ENCODE measurements around the gene TMTC2. TPM values are rescaled to one million over a fixed set of nuclear protein-coding genes. Genes with fewer than 3 reads are reported as not detected.

TMTC2 gene
- total and polyA plus RNA-seq, 12 donors: 1.6 to 4.4 (median 2.7) TPM

DNA sequence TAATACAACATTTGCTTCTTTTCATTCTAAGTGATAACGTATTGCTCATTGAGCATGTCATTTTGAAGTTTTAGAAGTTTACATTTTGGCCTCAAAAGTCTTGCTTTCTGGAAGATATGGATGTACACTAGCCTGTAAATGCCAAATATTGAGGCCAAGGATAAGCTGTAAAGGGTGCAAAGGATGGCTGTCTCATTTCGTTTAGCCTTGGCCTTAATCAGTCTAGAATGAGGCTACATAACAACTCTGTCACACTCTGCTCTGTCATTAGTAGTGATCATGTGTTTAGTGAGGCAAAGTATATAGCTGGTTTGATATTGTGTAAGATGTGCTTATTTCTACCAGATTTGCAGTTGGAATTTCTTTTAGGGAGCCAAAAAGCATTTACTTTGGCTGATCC lies 344.5 kb downstream of the TMTC2 start:
- H3K27ac ChIP-seq: no peak overlapping the region
- 40 to 64% (median 51%) methylated on average over 2 of the region's 2 CpGs for WGBS, 4 donors

DNA sequence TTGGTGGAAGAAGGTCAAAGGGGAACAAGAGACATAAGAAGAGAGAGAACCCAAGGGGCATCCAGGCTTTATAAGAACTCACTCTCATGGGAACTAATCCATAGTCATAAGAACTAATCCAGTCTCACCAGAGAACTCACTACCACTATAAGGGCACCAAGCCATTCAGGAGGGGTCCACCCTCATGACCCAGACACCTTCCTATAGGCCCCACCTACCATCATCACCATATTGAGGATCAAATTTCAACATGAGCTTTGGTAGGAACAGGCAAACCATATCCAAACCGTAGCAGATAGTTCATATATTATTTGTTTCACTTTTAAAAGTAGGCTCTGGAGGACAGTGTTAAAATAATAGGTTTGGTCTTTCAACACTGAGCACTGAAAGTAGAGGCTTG lies 350.1 kb downstream of the TMTC2 start:
- intact Hi-C loops (cut with DNase I): no loop called here
- Histone ChIP-seq H3K36me3 (replicated peaks in 1 of 2) (no peaks in the 10 kb centered on the region), H3K9me3 (replicated peaks in 1 of 3) (no peaks in the 10 kb centered on the region), H3K27me3 (no peaks in the 10 kb centered on the region), H3K4me3 (no peak overlapping the region), H3K27ac (no peak overlapping the region), H3K4me1 (replicated peaks in 1 of 2) (no peaks in the 10 kb centered on the region)
- 78 to 96% (median 84%) methylated on average over 1 of the region's 1 CpG for WGBS, 4 donors
- DNase-seq: no peak
- TF ChIP-seq, protein P1, sequence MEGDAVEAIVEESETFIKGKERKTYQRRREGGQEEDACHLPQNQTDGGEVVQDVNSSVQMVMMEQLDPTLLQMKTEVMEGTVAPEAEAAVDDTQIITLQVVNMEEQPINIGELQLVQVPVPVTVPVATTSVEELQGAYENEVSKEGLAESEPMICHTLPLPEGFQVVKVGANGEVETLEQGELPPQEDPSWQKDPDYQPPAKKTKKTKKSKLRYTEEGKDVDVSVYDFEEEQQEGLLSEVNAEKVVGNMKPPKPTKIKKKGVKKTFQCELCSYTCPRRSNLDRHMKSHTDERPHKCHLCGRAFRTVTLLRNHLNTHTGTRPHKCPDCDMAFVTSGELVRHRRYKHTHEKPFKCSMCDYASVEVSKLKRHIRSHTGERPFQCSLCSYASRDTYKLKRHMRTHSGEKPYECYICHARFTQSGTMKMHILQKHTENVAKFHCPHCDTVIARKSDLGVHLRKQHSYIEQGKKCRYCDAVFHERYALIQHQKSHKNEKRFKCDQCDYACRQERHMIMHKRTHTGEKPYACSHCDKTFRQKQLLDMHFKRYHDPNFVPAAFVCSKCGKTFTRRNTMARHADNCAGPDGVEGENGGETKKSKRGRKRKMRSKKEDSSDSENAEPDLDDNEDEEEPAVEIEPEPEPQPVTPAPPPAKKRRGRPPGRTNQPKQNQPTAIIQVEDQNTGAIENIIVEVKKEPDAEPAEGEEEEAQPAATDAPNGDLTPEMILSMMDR (IDR thresholded peaks at IDR 0.05): no peak
- TF ChIP-seq POLR2A (IDR thresholded peaks at IDR 0.05): no peak

More for the DNA sequence above, 344.5 kb downstream of the TMTC2 start:
- DNase-seq: no peak
- no peak overlapping the region for H3K4me3 ChIP-seq
- H3K9me3 ChIP-seq (replicated peaks in 1 of 3): no peaks in the 10 kb centered on the region
- no peaks in the 10 kb centered on the region for H3K27me3 ChIP-seq
- intact Hi-C loops (cut with DNase I): no loop called here
- H3K36me3 ChIP-seq (replicated peaks in 1 of 2): no peaks in the 10 kb centered on the region
- peaks cover 0 to 11% of the 10 kb centered on the region in 2 donors for H3K4me1 ChIP-seq (replicated peaks in 1 of 2)
- TF ChIP-seq, protein P1 (IDR thresholded peaks at IDR 0.05): no peak
- no peak for TF ChIP-seq POLR2A (IDR thresholded peaks at IDR 0.05)

DNA sequence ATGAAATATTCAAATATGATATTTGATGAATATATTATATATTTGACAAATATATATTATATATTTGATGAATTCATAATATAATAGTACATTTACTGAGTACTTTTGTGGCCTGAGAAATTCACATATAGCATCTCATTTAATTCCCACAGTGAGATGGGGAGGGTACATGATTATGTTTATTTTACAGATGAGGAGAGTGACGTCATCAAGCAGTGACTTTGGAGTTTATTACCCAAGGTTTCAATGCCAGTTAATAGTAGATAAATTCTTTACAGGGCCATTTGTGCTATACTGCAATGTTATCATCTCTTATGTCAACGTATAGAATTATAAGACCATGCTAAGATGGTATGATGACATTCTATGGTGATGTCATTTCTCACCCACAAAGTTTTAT lies 352.7 kb downstream of the TMTC2 start:
- Histone ChIP-seq H3K4me3 (no peak overlapping the region), H3K9me3 (replicated peaks in 1 of 3) (no peaks in the 10 kb centered on the region), H3K36me3 (replicated peaks in 1 of 2) (no peaks in the 10 kb centered on the region), H3K4me1 (replicated peaks in 1 of 2) (peaks cover 8 to 12% of the 10 kb centered on the region in 2 donors), H3K27ac (no peak overlapping the region), H3K27me3 (no peaks in the 10 kb centered on the region)
- no peak for TF ChIP-seq POLR2A (IDR thresholded peaks at IDR 0.05)
- TF ChIP-seq, protein P1 (IDR thresholded peaks at IDR 0.05): no peak
- intact Hi-C loops (cut with DNase I): no loop called here
- no peak for DNase-seq
- 70 to 82% (median 79%) methylated on average over 2 of the region's 2 CpGs for WGBS, 4 donors

DNA sequence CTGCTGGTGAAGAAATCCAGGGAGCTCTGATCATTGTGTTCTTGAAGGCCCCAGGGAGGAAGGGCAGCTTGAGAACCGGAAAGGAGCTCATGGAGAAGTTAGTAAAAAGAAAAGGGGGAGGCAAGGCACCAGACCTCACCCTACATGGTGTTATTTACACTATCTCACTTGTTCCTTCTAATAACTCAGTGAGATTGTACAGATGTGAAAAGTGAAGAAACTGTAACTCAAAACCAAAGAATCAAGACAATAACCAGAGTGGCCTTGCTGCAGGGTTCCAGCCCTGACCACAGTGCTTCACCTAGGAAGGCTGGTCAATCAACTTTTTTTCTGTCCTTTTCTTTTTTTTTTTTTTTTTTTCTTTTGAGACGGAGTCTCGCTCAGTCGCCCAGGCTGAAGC lies 353.6 kb downstream of the TMTC2 start:
- intact Hi-C loops (cut with DNase I): no loop called here
- H3K36me3 ChIP-seq (replicated peaks in 1 of 2): no peaks in the 10 kb centered on the region
- H3K27ac ChIP-seq: no peak overlapping the region

More for the DNA sequence above, 353.6 kb downstream of the TMTC2 start:
- no peak for DNase-seq
- 92 to 98% (median 95%) methylated on average over 4 of the region's 4 CpGs for WGBS, 4 donors
- Histone ChIP-seq H3K4me1 (replicated peaks in 1 of 2) (peaks cover 8 to 12% of the 10 kb centered on the region in 2 donors), H3K9me3 (replicated peaks in 1 of 3) (no peaks in the 10 kb centered on the region), H3K4me3 (no peak overlapping the region), H3K27me3 (no peaks in the 10 kb centered on the region)
- TF ChIP-seq POLR2A (IDR thresholded peaks at IDR 0.05): no peak
- TF ChIP-seq, protein P1 (IDR thresholded peaks at IDR 0.05): no peak

All from adrenal gland (tissue), 12 donors.